ENCODE data around the gene MANSC1.

MANSC1 gene

GRCh38 chr12:12290206-12290605 is 59.8 kb downstream of the MANSC1 start:
- Histone ChIP-seq H3K4me3 (replicated peaks; ENCODE audit: insufficient read depth, low read length) (no peak overlapping the region), H3K27ac (replicated peaks) (no peak overlapping the region), H3K27me3 (ENCODE audit: insufficient read depth, poor library complexity, severe bottlenecking) (no peaks in the 10 kb centered on the region)
- DNase-seq (ENCODE audit: low read depth in 1 of 2, low spot score in 1 of 2) = no peak
- TF ChIP-seq REST (IDR thresholded peaks at IDR 0.05; ENCODE audit: insufficient replicate concordance, low read depth) (no peak), GABPA (IDR thresholded peaks at IDR 0.05; ENCODE audit: low read depth) (no peak)

- TF ChIP-seq REST (IDR thresholded peaks at IDR 0.05; ENCODE audit: insufficient replicate concordance, low read depth) = no peak
- no peak for TF ChIP-seq POLR2AphosphoS5 (IDR thresholded peaks at IDR 0.05; ENCODE audit: low read depth)
- TF ChIP-seq SPI1 (IDR thresholded peaks at IDR 0.05; ENCODE audit: borderline replicate concordance, low read depth) = no peak
- no peak for TF ChIP-seq CTCF (IDR thresholded peaks at IDR 0.05; ENCODE audit: insufficient read depth, low read length)
- TF ChIP-seq GABPA (IDR thresholded peaks at IDR 0.05; ENCODE audit: low read depth) = no peak
- no peak overlapping the region for H3K27ac ChIP-seq (replicated peaks)
- H3K4me3 ChIP-seq (replicated peaks; ENCODE audit: insufficient read depth, low read length) = no peak overlapping the region
- H3K27me3 ChIP-seq (ENCODE audit: insufficient read depth, poor library complexity, severe bottlenecking) = peaks cover 3% of the 10 kb centered on the region
- no peak for DNase-seq (ENCODE audit: low read depth in 1 of 2, low spot score in 1 of 2)
Observed at GRCh38 chr12:12286441-12286840, 63.6 kb downstream of the MANSC1 start.

- DNase-seq (ENCODE audit: low read depth in 1 of 2, low spot score in 1 of 2) = no peak
- no peak for TF ChIP-seq SPI1 (IDR thresholded peaks at IDR 0.05; ENCODE audit: borderline replicate concordance, low read depth)
- no peak overlapping the region for H3K4me3 ChIP-seq (replicated peaks; ENCODE audit: insufficient read depth, low read length)
- peaks cover 3% of the 10 kb centered on the region for H3K27me3 ChIP-seq (ENCODE audit: insufficient read depth, poor library complexity, severe bottlenecking)
- H3K27ac ChIP-seq (replicated peaks) = no peak overlapping the region
Observed at GRCh38 chr12:12282761-12283425, 67.1 kb downstream of the MANSC1 start.

- no peak for DNase-seq (ENCODE audit: low read depth in 1 of 2, low spot score in 1 of 2)
- TF ChIP-seq CTCF (IDR thresholded peaks at IDR 0.05; ENCODE audit: insufficient read depth, low read length) (no peak), GABPA (IDR thresholded peaks at IDR 0.05; ENCODE audit: low read depth) (no peak)
- Histone ChIP-seq H3K4me3 (replicated peaks; ENCODE audit: insufficient read depth, low read length) (no peak overlapping the region), H3K27ac (replicated peaks) (no peak overlapping the region), H3K27me3 (ENCODE audit: insufficient read depth, poor library complexity, severe bottlenecking) (peaks cover 3% of the 10 kb centered on the region)
Observed at GRCh38 chr12:12282202-12282601, 67.8 kb downstream of the MANSC1 start.

- TF ChIP-seq CTCF (IDR thresholded peaks at IDR 0.05; ENCODE audit: insufficient read depth, low read length) (no peak), SPI1 (IDR thresholded peaks at IDR 0.05; ENCODE audit: borderline replicate concordance, low read depth) (no peak), GABPA (IDR thresholded peaks at IDR 0.05; ENCODE audit: low read depth) (no peak), POLR2AphosphoS5 (IDR thresholded peaks at IDR 0.05; ENCODE audit: low read depth) (no peak), REST (IDR thresholded peaks at IDR 0.05; ENCODE audit: insufficient replicate concordance, low read depth) (no peak)
- Histone ChIP-seq H3K4me3 (replicated peaks; ENCODE audit: insufficient read depth, low read length) (no peak overlapping the region), H3K27ac (replicated peaks) (no peak overlapping the region), H3K27me3 (ENCODE audit: insufficient read depth, poor library complexity, severe bottlenecking) (peaks cover 3% of the 10 kb centered on the region)
- no peak for DNase-seq (ENCODE audit: low read depth in 1 of 2, low spot score in 1 of 2)
Observed at GRCh38 chr12:12281134-12281533, 68.9 kb downstream of the MANSC1 start.
